Astrocyte (in vitro differentiated cells and primary cell): ENCODE measurements around the gene NT5C3B. TPM values are rescaled to one million over a fixed set of nuclear protein-coding genes. Genes with fewer than 3 reads are reported as not detected.
"Not testable (repeated sequence)": the region's sequence is repeated elsewhere in the genome, so short reads cannot be mapped to it uniquely, and the experiment has no call there.

Source experiments
- DNase-seq: peaks from one replicate; pipeline ENCODE4 v3.0.0-alpha.2; 2010; ENCODE audit warnings: low read depth
- FAIRE-seq: peaks from 2 replicates; lab custom pipeline; 2011; peaks lifted over from hg19 to GRCh38; lab: Jason Lieb, UNC
- H2AFZ ChIP-seq: 2 replicates; pipeline ENCODE4 v1.6.0; 2012; ENCODE audit warnings: low read depth, low read length, inconsistent platforms
- H3K27ac ChIP-seq: 2 replicates; pipeline ENCODE4 v1.5.1; 2011; ENCODE audit warnings: low read depth, low read length, inconsistent platforms
- H3K27me3 ChIP-seq: 2 replicates; pipeline ENCODE4 v1.6.0; 2011; ENCODE audit warnings: low read length, inconsistent platforms; ENCODE audit not compliant: insufficient read depth
- H3K36me3 ChIP-seq: 2 replicates; pipeline ENCODE4 v1.5.1; 2011; ENCODE audit warnings: low read length, inconsistent platforms; ENCODE audit not compliant: insufficient read depth
- H3K4me1 ChIP-seq: 2 replicates; pipeline ENCODE4 v1.5.1; 2011; ENCODE audit warnings: low read length, inconsistent platforms; ENCODE audit not compliant: insufficient read depth
- H3K4me2 ChIP-seq: 2 replicates; pipeline ENCODE4 v1.6.0; 2012; ENCODE audit warnings: low read length, inconsistent platforms
- H3K4me3 ChIP-seq: 2 replicates; pipeline ENCODE4 v1.5.1; 2011; ENCODE audit warnings: low read depth, mild to moderate bottlenecking, low read length, inconsistent platforms; ENCODE audit not compliant: insufficient read depth
- H3K79me2 ChIP-seq: 2 replicates; pipeline ENCODE4 v1.6.0; 2012; ENCODE audit warnings: mild to moderate bottlenecking, low read length, inconsistent platforms; ENCODE audit not compliant: insufficient read depth
- H3K9ac ChIP-seq: 2 replicates; pipeline ENCODE4 v1.6.0; 2012; ENCODE audit warnings: mild to moderate bottlenecking, low read length, inconsistent platforms
- H3K9me3 ChIP-seq: 2 replicates; pipeline ENCODE4 v1.5.1; 2012; ENCODE audit warnings: low read depth, mild to moderate bottlenecking, low read length, inconsistent platforms; ENCODE audit not compliant: insufficient read depth
- H4K20me1 ChIP-seq: 2 replicates; pipeline ENCODE4 v1.6.0; 2012; ENCODE audit warnings: low read length, inconsistent platforms; ENCODE audit not compliant: insufficient read depth
- H3K27ac Mint-ChIP-seq: one replicate; pipeline ENCODE4 v1.8.0; 2021; ENCODE audit warnings: mild to moderate bottlenecking, mixed read lengths; ENCODE audit not compliant: unreplicated experiment
- H3K27me3 Mint-ChIP-seq: one replicate; pipeline ENCODE4 v1.8.0; 2021; ENCODE audit warnings: low read depth, mixed read lengths; ENCODE audit not compliant: unreplicated experiment
- H3K36me3 Mint-ChIP-seq: one replicate; pipeline ENCODE4 v1.8.0; 2021; ENCODE audit warnings: low read depth, mixed read lengths; ENCODE audit not compliant: unreplicated experiment
- H3K4me1 Mint-ChIP-seq: one replicate; pipeline ENCODE4 v1.8.0; 2021; ENCODE audit warnings: low read depth, mixed read lengths; ENCODE audit not compliant: unreplicated experiment
- H3K4me3 Mint-ChIP-seq: one replicate; pipeline ENCODE4 v1.8.0; 2021; ENCODE audit warnings: mild to moderate bottlenecking, moderate library complexity, mixed read lengths; ENCODE audit not compliant: unreplicated experiment
- H3K9me3 Mint-ChIP-seq: one replicate; pipeline ENCODE4 v1.8.0; 2021; ENCODE audit warnings: mild to moderate bottlenecking, mixed read lengths; ENCODE audit not compliant: unreplicated experiment
- EZH2 ChIP-seq: IDR thresholded peaks from 2 replicates; pipeline ENCODE4 v1.6.1; 2012; ENCODE audit warnings: mild to moderate bottlenecking, low read length, inconsistent platforms; ENCODE audit not compliant: insufficient read depth
- total RNA-seq: library from RNA; stranded (reverse); gene quantifications from 2 replicates; pipeline ENCODE4 v1.2.1, GENCODE V29; 2021
- TF ChIP-seq, protein P1 (sequence below): IDR thresholded peaks from 2 replicates; pipeline ENCODE4 v1.5.1; 2011; ENCODE audit warnings: low read depth, mild to moderate bottlenecking, inconsistent platforms, low read length, moderate library complexity; ENCODE audit not compliant: insufficient read depth

Gene NT5C3B
- total RNA-seq, 1 donor from 2014 or later = 56.1 TPM

DNA sequence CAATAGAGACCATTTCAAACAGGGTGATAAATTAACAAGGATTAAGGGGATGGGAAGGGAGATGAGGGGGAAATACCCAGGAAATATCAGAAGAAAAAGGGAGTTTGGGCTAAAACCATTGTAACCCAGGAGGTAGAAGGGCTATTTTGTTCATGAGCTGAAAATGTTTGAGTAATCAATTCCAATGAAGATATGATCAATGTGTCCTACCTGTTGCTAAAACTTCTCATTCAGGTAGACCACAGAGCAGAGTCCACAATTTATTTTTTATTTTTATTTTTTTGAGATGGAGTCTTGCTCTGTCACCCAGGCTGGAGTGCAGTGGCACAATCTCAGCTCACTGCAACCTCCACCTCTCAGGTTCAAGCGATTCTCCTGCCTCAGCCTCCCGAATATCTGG, 3.4 kb upstream of the NT5C3B start:
- H3K27me3 ChIP-seq, H3K9me3 Mint-ChIP-seq, H3K4me3 Mint-ChIP-seq, FAIRE-seq, H4K20me1 ChIP-seq, H3K4me1 ChIP-seq, H3K4me3 ChIP-seq, DNase-seq, H3K4me2 ChIP-seq, H3K27ac ChIP-seq, H3K4me1 Mint-ChIP-seq, H3K27me3 Mint-ChIP-seq, H3K36me3 Mint-ChIP-seq, H3K9ac ChIP-seq, H3K9me3 ChIP-seq, H3K27ac Mint-ChIP-seq, H3K36me3 ChIP-seq, H2AFZ ChIP-seq: not testable (repeated sequence)
- peaks cover 14% of the 10 kb centered on the region for H3K79me2 ChIP-seq

DNA sequence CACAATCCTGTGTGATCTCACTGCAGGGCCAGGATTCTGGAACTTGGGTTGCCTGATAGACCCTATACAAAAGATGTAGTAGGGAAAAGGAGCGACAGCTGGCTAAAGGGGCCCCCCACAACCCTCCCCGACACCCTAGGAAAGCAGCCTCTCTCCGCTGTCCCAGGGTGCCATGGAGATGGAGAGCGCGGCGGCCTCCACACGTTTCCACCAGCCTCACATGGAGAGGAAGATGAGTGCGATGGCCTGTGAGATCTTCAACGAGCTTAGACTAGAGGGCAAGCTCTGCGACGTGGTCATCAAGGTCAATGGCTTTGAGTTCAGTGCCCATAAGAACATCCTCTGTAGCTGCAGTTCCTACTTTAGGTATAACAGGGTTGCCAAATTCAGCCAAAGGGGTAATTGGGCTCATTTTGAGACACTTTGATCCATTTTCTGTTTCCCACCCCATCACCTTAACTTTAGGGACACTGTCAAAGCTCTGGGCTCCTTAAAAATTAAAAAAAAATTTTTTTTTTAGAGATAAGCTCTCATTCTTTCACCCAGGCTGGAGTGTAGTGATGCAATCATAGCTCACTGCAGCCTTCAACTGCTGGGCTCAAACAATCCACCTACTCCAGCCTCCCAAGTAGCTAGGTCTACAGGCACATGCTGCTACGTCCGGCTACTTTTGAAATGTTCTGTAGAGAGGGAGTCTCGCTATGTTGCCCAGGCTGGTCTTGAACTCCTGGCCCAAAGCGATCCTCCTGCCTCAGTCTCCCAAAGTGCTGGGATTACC, 1.9 kb upstream of the NT5C3B start, which contains the start of gene KLHL10:
TSS of gene KLHL10 (plus strand) at position 65 of the 778 bp plus-strand sequence. CDS start at position 173, 108 bp downstream.
- no peak within 1 kb of the TSS for H3K27ac Mint-ChIP-seq
- Histone ChIP-seq H3K79me2 (peaks cover 17% of the 10 kb centered on the region), H3K36me3 (no peaks in the 10 kb centered on the region), H2AFZ (peak within 1 kb of the TSS; percentile 93), H3K4me1 (peaks cover 7% of the 10 kb centered on the region), H3K9ac (peak within 1 kb of the TSS; percentile 80), H3K27me3 (no peaks in the 10 kb centered on the region), H4K20me1 (peaks cover 11% of the 10 kb centered on the region), H3K9me3 (no peaks in the 10 kb centered on the region), H3K4me2 (peak within 1 kb of the TSS; percentile 88), H3K4me3 (no peak within 1 kb of the TSS), H3K27ac (no peak within 1 kb of the TSS)
- TF ChIP-seq, protein P1, sequence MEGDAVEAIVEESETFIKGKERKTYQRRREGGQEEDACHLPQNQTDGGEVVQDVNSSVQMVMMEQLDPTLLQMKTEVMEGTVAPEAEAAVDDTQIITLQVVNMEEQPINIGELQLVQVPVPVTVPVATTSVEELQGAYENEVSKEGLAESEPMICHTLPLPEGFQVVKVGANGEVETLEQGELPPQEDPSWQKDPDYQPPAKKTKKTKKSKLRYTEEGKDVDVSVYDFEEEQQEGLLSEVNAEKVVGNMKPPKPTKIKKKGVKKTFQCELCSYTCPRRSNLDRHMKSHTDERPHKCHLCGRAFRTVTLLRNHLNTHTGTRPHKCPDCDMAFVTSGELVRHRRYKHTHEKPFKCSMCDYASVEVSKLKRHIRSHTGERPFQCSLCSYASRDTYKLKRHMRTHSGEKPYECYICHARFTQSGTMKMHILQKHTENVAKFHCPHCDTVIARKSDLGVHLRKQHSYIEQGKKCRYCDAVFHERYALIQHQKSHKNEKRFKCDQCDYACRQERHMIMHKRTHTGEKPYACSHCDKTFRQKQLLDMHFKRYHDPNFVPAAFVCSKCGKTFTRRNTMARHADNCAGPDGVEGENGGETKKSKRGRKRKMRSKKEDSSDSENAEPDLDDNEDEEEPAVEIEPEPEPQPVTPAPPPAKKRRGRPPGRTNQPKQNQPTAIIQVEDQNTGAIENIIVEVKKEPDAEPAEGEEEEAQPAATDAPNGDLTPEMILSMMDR = no peak
- no peak for TF ChIP-seq EZH2
- DNase-seq (no peak), FAIRE-seq (no peak)
- H3K27me3 Mint-ChIP-seq = peaks cover 5% of the 10 kb centered on the region
- H3K9me3 Mint-ChIP-seq = no peaks in the 10 kb centered on the region
- H3K4me1 Mint-ChIP-seq = peaks cover 3% of the 10 kb centered on the region
- peak within 1 kb of the TSS; percentile 86 for H3K4me3 Mint-ChIP-seq
- H3K36me3 Mint-ChIP-seq = peaks cover 3% of the 10 kb centered on the region

DNA sequence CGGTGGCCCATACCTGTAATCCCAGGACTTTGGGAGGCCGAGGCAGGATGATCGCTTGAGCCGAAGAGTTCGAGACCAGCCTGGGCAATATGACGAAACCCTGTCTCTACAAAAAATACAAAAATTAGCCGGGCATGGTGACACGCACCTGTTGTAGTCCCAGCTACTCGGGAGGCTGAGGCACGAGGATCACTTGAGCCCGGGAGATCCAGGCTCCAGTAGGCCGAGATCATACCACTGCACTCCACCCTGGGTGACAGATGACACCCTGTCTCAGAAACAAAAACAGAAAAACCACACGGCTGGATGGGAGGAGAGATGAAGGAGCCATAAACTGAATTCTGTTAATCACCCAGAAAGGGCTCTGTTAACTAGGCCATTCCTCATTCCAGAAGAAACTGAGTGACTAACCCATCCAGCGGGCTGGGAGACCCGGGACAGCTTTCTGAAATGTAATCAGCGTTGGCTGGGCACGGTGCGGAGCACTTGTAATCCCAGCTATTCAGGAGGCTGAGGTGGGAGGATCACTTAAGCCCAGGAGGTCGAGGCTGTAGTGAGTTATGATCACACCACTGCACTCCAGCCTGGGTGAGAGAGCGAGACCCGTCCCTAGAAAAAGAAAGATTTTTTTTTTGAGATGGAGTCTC, 641 bp upstream of the NT5C3B start:
- H3K4me2 ChIP-seq = peak overlapping the region; percentile 88
- peak overlapping the region; percentile 66 for H3K4me3 ChIP-seq
- DNase-seq (no peak), FAIRE-seq (no peak)
- Mint-ChIP-seq H3K27me3 (peaks cover 3% of the 10 kb centered on the region), H3K4me1 (peaks cover 3% of the 10 kb centered on the region), H3K9me3 (no peaks in the 10 kb centered on the region), H3K36me3 (peaks cover 3% of the 10 kb centered on the region), H3K27ac (no peak overlapping the region), H3K4me3 (peak overlapping the region; percentile 86)
- H3K27ac ChIP-seq = no peak overlapping the region
- TF ChIP-seq, protein P1 = no peak
- TF ChIP-seq EZH2 = no peak
- H3K27me3 ChIP-seq = no peaks in the 10 kb centered on the region
- no peaks in the 10 kb centered on the region for H3K9me3 ChIP-seq
- peaks cover 17% of the 10 kb centered on the region for H3K79me2 ChIP-seq
- H2AFZ ChIP-seq = peak overlapping the region; percentile 93
- H3K9ac ChIP-seq = peak overlapping the region; percentile 80
- H4K20me1 ChIP-seq = peaks cover 11% of the 10 kb centered on the region
- peaks cover 7% of the 10 kb centered on the region for H3K4me1 ChIP-seq
- H3K36me3 ChIP-seq = peaks cover 3% of the 10 kb centered on the region
